ENCODE results near the gene NPTXR. TPM values are rescaled to one million over a fixed set of nuclear protein-coding genes. Genes with fewer than 3 reads are reported as not detected.
A peak's percentile ranks its signal among the peaks of the same experiment; 100 is the strongest.

The NPTXR gene
- 0.07 and 0.13 TPM in 2 replicates for total RNA-seq

GRCh38 chr22:38843657-38844314, at the start of gene NPTXR:
TSS of gene NPTXR (minus strand) at chr22:38844028.
- H3K27me3 Mint-ChIP-seq: peaks cover 53% of the 10 kb centered on the region
- no peaks in the 10 kb centered on the region for H3K36me3 Mint-ChIP-seq (ENCODE audit: low read depth)
- no peak within 1 kb of the TSS for H3K27ac Mint-ChIP-seq
- no peaks in the 10 kb centered on the region for H3K9me3 Mint-ChIP-seq
- peaks cover 13% of the 10 kb centered on the region for H3K4me1 Mint-ChIP-seq
- intact Hi-C loops (cut with micrococcal nuclease): loop anchor here (2.0 to 5.0 kb wide), 3 partner anchors 51 to 111 kb away; partner anchors contain the start of genes DNAL4 and SUN2
- ChIA-PET POLR2A (interaction anchor here (1.0 kb wide), 1 partner anchor 28 kb away, joined by 4 read pairs; the partner anchor contains the start of gene CBX6), CTCF (interaction anchor here (0.8 to 1.1 kb wide), 4 partner anchors 9 to 119 kb away, joined by 3 to 8 read pairs (median 5); no protein-coding TSS in a partner anchor)
- H3K4me3 Mint-ChIP-seq: peak within 1 kb of the TSS; percentile 77
- ATAC-seq (ENCODE audit: low read depth) (peak; percentile 56), DNase-seq (peak; percentile 33)
- TF ChIP-seq, protein P1, sequence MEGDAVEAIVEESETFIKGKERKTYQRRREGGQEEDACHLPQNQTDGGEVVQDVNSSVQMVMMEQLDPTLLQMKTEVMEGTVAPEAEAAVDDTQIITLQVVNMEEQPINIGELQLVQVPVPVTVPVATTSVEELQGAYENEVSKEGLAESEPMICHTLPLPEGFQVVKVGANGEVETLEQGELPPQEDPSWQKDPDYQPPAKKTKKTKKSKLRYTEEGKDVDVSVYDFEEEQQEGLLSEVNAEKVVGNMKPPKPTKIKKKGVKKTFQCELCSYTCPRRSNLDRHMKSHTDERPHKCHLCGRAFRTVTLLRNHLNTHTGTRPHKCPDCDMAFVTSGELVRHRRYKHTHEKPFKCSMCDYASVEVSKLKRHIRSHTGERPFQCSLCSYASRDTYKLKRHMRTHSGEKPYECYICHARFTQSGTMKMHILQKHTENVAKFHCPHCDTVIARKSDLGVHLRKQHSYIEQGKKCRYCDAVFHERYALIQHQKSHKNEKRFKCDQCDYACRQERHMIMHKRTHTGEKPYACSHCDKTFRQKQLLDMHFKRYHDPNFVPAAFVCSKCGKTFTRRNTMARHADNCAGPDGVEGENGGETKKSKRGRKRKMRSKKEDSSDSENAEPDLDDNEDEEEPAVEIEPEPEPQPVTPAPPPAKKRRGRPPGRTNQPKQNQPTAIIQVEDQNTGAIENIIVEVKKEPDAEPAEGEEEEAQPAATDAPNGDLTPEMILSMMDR (IDR thresholded peaks at IDR 0.05): no peak

GRCh38 chr22:38891256-38891655, 47.4 kb upstream of the NPTXR start:
- ChIA-PET POLR2A (no interaction called here), CTCF (no interaction called here)
- intact Hi-C loops (cut with micrococcal nuclease): no loop called here
- Mint-ChIP-seq H3K27ac (no peak overlapping the region), H3K36me3 (ENCODE audit: low read depth) (no peaks in the 10 kb centered on the region), H3K4me1 (no peaks in the 10 kb centered on the region), H3K27me3 (peaks cover 25% of the 10 kb centered on the region), H3K4me3 (no peak overlapping the region), H3K9me3 (no peaks in the 10 kb centered on the region)
- TF ChIP-seq, protein P1 (IDR thresholded peaks at IDR 0.05): no peak
- ATAC-seq (ENCODE audit: low read depth) (no peak), DNase-seq (no peak)

DNA sequence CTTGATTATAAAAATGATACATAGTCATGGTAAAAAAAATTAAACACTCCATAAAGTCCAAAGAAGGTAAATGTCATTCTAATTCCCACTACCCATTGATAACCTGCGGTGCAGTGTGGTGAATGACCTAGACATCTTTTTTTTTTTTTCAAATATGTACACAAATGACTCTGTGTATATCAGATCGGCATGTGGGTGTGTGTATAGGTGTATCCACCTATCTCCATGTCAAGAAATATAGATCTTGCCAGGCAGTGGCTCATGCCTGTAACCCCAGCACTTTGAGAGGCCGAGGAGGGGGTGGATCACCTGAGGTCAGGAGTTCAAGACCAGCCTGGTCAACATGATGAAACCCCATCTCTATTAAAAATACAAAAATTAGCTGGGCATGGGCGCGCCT, 46.5 kb upstream of the NPTXR start:
- Mint-ChIP-seq H3K4me3 (no peak overlapping the region), H3K4me1 (no peaks in the 10 kb centered on the region), H3K36me3 (ENCODE audit: low read depth) (no peaks in the 10 kb centered on the region), H3K9me3 (no peaks in the 10 kb centered on the region), H3K27ac (no peak overlapping the region), H3K27me3 (peaks cover 22% of the 10 kb centered on the region)
- ChIA-PET CTCF (no interaction called here), POLR2A (no interaction called here)
- no peak for DNase-seq
- intact Hi-C loops (cut with micrococcal nuclease): no loop called here
- no peak for ATAC-seq (ENCODE audit: low read depth)
- TF ChIP-seq, protein P1 (IDR thresholded peaks at IDR 0.05): no peak

GRCh38 chr22:38886333-38886732, 42.5 kb upstream of the NPTXR start:
- intact Hi-C loops (cut with micrococcal nuclease): no loop called here
- Mint-ChIP-seq H3K36me3 (ENCODE audit: low read depth) (no peaks in the 10 kb centered on the region), H3K27ac (no peak overlapping the region), H3K9me3 (no peaks in the 10 kb centered on the region), H3K4me1 (no peaks in the 10 kb centered on the region), H3K4me3 (no peak overlapping the region), H3K27me3 (peaks cover 19% of the 10 kb centered on the region)
- DNase-seq (no peak), ATAC-seq (ENCODE audit: low read depth) (no peak)
- TF ChIP-seq, protein P1 (IDR thresholded peaks at IDR 0.05): no peak
- ChIA-PET CTCF (no interaction called here), POLR2A (no interaction called here)

- TF ChIP-seq, protein P1 (IDR thresholded peaks at IDR 0.05): no peak
- DNase-seq (no peak), ATAC-seq (ENCODE audit: low read depth) (no peak)
- peaks cover 2% of the 10 kb centered on the region for H3K9me3 Mint-ChIP-seq
- ChIA-PET CTCF (interaction anchor here (1.0 kb wide), 1 partner anchor 13 kb away, joined by 4 read pairs; no protein-coding TSS in a partner anchor), POLR2A (interaction anchor here (0.6 kb wide), 1 partner anchor 28 kb away, joined by 7 read pairs; no protein-coding TSS in a partner anchor)
- H3K36me3 Mint-ChIP-seq (ENCODE audit: low read depth): no peaks in the 10 kb centered on the region
- H3K4me3 Mint-ChIP-seq: no peak overlapping the region
- intact Hi-C loops (cut with micrococcal nuclease): no loop called here
- H3K27me3 Mint-ChIP-seq: peaks cover 18% of the 10 kb centered on the region
- H3K4me1 Mint-ChIP-seq: no peaks in the 10 kb centered on the region
- H3K27ac Mint-ChIP-seq: no peak overlapping the region
Measured at GRCh38 chr22:38882972-38883622, 39.3 kb upstream of the NPTXR start.

Measured in activated B cell treated with CpG ODN at 0.5 μM for 24 hours (primary cell).